NCI-H1048 (cell line): ENCODE measurements around the gene TMEM39A.

ENCODE experiments used
- DNase-seq: peaks from one replicate; lab custom pipeline; 2025; lab: John Stamatoyannopoulos, UW

The TMEM39A gene

DNA sequence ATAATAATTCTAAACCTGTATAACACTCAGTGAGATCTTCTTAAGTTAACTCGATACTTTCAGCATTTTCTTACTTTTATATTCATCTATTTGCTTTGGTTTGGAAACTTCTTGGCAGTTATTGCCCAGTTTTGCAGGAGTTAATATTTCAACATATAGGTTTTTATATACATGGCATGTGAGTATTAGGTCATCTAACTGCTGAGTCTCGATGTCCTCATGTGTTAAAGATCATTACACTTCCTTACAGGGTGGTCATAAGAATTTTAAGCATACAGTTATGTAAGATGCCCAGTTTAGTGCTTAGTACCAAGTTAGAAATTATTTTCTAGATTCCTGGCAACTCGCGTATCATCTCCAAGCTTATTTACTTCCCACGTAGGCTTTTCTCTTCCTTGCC, 62.9 kb downstream of the TMEM39A start:
- no peak for DNase-seq

DNA sequence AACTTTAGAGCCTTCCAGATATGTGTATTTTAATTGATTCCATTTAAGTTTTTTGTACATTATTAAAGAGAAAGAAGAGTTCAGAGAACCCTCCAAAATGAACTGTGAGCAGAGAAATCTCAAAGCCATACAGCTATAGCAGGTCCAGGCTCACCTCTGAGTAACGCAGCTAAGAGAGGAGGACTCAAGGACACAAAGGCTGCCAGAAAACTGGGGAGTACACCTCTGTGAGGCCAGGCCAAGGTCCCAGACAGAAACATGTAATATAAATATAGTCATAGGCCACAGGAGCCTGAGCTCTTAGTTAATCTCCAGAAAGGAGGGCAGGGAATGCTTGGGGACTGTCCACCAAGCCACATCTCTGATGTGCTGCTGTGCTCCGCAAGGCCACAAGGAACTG, 66.5 kb downstream of the TMEM39A start:
- DNase-seq, result no peak

DNA sequence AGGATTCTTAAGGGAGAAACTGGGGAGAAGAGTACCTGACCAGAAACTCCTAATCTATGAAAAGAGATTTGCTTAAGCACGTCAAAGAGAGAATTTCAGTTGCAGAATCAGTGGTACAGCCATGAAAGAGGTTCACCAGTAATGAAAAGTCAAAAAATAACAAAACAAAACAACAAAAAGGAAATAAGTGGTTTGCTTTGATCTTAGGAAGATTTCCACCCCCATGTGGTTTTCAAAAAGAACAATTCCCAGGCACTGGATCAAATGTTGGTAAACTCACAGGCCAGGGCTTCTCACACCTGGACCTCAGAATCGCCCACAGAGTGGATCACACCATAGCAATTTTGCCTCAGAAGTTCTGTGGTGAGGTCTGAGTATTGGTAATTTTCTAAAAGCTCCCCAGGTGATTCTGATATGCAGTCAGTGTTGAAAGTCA, 67.5 kb downstream of the TMEM39A start:
- no peak for DNase-seq

DNA sequence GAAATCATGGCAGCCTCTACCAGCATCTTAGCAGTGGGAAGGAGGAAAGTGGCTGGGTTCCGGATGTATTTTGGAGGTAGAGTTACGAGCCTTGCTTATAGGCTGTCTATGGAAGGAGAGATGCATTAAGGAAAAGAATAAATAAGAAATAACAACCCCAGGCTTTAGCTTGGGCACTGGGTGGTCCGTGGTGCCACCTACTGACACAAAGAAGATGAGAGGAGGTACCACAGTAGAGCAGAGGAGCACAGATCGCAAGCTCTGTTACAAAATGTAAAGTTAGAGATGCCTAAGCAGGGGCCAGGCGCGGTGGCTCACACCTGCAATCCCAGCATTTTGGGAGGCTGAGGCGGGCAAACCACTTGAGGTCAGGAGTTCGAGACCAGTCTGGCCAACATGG, 74.8 kb downstream of the TMEM39A start:
- no peak for DNase-seq

DNA sequence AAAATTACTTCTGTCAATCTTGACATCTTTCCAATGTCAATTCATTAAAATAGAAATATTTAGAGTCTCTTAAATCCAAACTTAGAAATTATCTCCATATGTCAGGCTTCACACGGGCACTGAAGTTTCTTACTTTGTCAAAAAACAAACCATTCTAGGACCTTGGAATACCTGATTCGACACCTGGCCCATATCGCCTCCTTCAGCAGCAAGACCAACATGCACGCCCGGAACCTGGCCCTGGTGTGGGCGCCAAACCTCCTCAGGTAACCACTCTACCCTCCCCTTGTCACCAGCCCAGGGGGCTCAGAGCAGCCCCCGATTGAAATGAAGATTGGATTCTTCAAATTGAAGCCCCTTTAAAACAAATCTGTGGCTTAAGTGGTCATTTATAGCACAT, 81.3 kb downstream of the TMEM39A start:
- no peak for DNase-seq

DNA sequence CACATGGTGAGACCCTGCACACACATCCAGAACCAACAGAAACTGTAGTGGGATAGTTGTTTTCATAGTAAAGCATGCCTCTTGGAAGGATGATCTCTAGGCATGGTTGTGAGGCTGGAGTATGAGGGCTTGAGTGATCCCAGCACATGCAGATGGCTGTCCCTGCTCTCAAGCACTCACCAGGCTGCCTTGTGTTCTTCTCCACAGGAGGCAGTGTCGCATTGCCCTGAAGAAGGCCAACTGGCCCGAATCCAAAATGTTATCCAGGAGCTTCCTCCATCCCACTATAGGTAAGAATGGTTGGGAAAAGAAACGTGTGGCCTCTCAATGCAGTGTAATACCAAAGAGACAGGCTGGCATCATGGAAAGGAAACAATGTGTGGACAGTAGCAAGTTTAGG, 82.7 kb downstream of the TMEM39A start:
- DNase-seq, result no peak
